ENCODE results near the gene PPIG.
"Not testable (repeated sequence)": the region's sequence is repeated elsewhere in the genome, so short reads cannot be mapped to it uniquely, and the experiment has no call there.

Gene PPIG

GRCh38 chr2:169584005-169584877 lies at the start of gene PPIG:
TSS of gene PPIG (plus strand) at chr2:169584351. CDS start at chr2:169604042, 19,691 bp downstream.
- DNase-seq, result peak; percentile 92

GRCh38 chr2:169539460-169539859 lies 44.7 kb upstream of the PPIG start:
- DNase-seq, result not testable (repeated sequence)

- DNase-seq, result no peak
These were observed 44.0 kb upstream of the PPIG start for GRCh38 chr2:169540146-169540545.

GRCh38 chr2:169542433-169542832 lies 41.7 kb upstream of the PPIG start:
- no peak for DNase-seq

- no peak for DNase-seq
These were observed 37.4 kb upstream of the PPIG start for GRCh38 chr2:169546756-169547155.

- DNase-seq, result no peak
These were observed 22.8 kb upstream of the PPIG start for GRCh38 chr2:169561364-169561763.

GRCh38 chr2:169562084-169562483 lies 22.1 kb upstream of the PPIG start:
- DNase-seq, result not testable (repeated sequence)

GRCh38 chr2:169562519-169562918 lies 21.6 kb upstream of the PPIG start:
- no peak for DNase-seq

GRCh38 chr2:169565686-169566085 lies 18.5 kb upstream of the PPIG start:
- DNase-seq, result no peak

- no peak for DNase-seq
These were observed 14.2 kb upstream of the PPIG start for GRCh38 chr2:169569948-169570347.

GRCh38 chr2:169570752-169571151 lies 13.4 kb upstream of the PPIG start:
- DNase-seq, result not testable (repeated sequence)

- no peak for DNase-seq
These were observed 12.6 kb upstream of the PPIG start for GRCh38 chr2:169571571-169571970.

GRCh38 chr2:169572189-169572588 lies 12.0 kb upstream of the PPIG start:
- DNase-seq, result no peak

- no peak for DNase-seq
These were observed 11.4 kb upstream of the PPIG start for GRCh38 chr2:169572821-169573159.

- peak; percentile 94 for DNase-seq
These were observed 10.8 kb upstream of the PPIG start, which contains the start of gene FASTKD1 for GRCh38 chr2:169573160-169573973. TSS of gene FASTKD1 (minus strand) at chr2:169573865. CDS start at chr2:169572029, 1,836 bp downstream.

- DNase-seq, result no peak
These were observed 10.2 kb upstream of the PPIG start for GRCh38 chr2:169573974-169574299.

- not testable (repeated sequence) for DNase-seq
These were observed 9.6 kb upstream of the PPIG start for GRCh38 chr2:169574539-169574938.

GRCh38 chr2:169575264-169575663 lies 8.9 kb upstream of the PPIG start:
- DNase-seq, result not testable (repeated sequence)

GRCh38 chr2:169579044-169579443 lies 5.1 kb upstream of the PPIG start:
- DNase-seq, result no peak

- not testable (repeated sequence) for DNase-seq
These were observed 1.4 kb upstream of the PPIG start for GRCh38 chr2:169582552-169583266.

GRCh38 chr2:169583518-169583917 lies 633 bp upstream of the PPIG start:
- no peak for DNase-seq

- no peak for DNase-seq
These were observed 1.5 kb downstream of the PPIG start for GRCh38 chr2:169585673-169586072.

GRCh38 chr2:169590804-169591203 lies 6.7 kb downstream of the PPIG start:
- no peak for DNase-seq
